Ovary (tissue), 9 donors: Measurements from ENCODE around the gene PRELID1. TPM values are rescaled to one million over a fixed set of nuclear protein-coding genes. Genes with fewer than 3 reads are reported as not detected.

Experiments used
- DNase-seq, 5 donors: peaks; one replicate each; pipeline ENCODE4 v3.0.0-alpha.2; 2019 to 2020
- H3K27ac ChIP-seq, 2 donors: fragments of 200-600 bp; one replicate each; pipeline versions ENCODE4 v1.5.1 to v1.8.0; 2019 to 2022
- H3K27me3 ChIP-seq: fragments of 200-600 bp; one replicate; pipeline ENCODE4 v1.8.0; 2022
- H3K36me3 ChIP-seq: fragments of 200-600 bp; sonication (generic); one replicate; pipeline ENCODE4 v1.5.1; 2019
- H3K4me1 ChIP-seq: one replicate; pipeline ENCODE4 v1.8.1; 2013; ENCODE audit warnings: mild to moderate bottlenecking, moderate library complexity; ENCODE audit not compliant: insufficient read depth
- H3K4me3 ChIP-seq: fragments of 200-600 bp; sonication (generic); one replicate; pipeline ENCODE4 v1.5.1; 2017
- H3K9me3 ChIP-seq, 2 donors: fragments of 200-600 bp in 1 of 2; sonication (generic) in 1 of 2; one replicate each; pipeline versions ENCODE4 v1.5.1 to v1.8.1; 2013 to 2019; ENCODE audit warnings: mild to moderate bottlenecking in 1 of 2, moderate library complexity in 1 of 2
- EP300 ChIP-seq: sonication (generic); formaldehyde crosslinking; IDR thresholded peaks from one replicate; pipeline ENCODE4 v1.6.1; 2017; ENCODE audit warnings: antibody characterized with exemption
- POLR2A ChIP-seq: fragments of 450-650 bp; IDR thresholded peaks from one replicate; pipeline ENCODE4 v1.6.1; 2017; ENCODE audit warnings: antibody characterized with exemption, mild to moderate bottlenecking, moderate library complexity
- WGBS, 3 donors: extraction: QIAGEN DNeasy Blood & Tissue Kit in 1 of 3; methylation state at CpG; one replicate each; pipeline versions ENCODE4 v1.1.5 to v1.1.7; 2013 to 2017; 5-methylcytosine and 5-hydroxymethylcytosine counted together
- intact Hi-C, 4 donors: fragments of 100-400 bp; cut with DNase I; formaldehyde crosslinking; loops; one replicate each; pipeline versions ENCODE4 v1.11.0 to v1.15.1; 2022 to 2023
- polyA plus RNA-seq, 2 donors: library from polyadenylated mRNA; stranded (reverse); fragments of 200-250 nt in 1 of 2; fragments of 350-450 nt in 1 of 2; fragmentation: Illumina TruSeq in 1 of 2; extraction: RNeasy Lipid Tissue Mini Kit (QIAGEN cat#74804) in 1 of 2; gene quantifications; one replicate each; pipeline ENCODE4 v1.2.3, GENCODE V29; 2013 to 2014
- total RNA-seq, 7 donors: library from RNA; depleted of rRNA in 2 of 7; stranded (reverse); fragments of >200 nt in 2 of 7; fragmentation: NEBNext Ultra II Directional in 3 of 7; extraction: Animal tissue kit (Norgen Biotek cat#: 25700) in 3 of 7; gene quantifications; one replicate each; pipeline versions ENCODE4 v1.1.0 to v1.2.4, GENCODE V29; 2016 to 2023
- TF ChIP-seq, protein P1 (sequence below), 3 donors: fragments of 450-650 bp in 2 of 3; fragments of 200-600 bp in 1 of 3; IDR thresholded peaks; one replicate each; pipeline versions ENCODE4 v1.5.1 to v1.8.0; 2016 to 2022; ENCODE audit warnings: antibody characterized with exemption in 3 of 3, mild to moderate bottlenecking in 1 of 3
- donor health status: DM: no; HTN: no; CAD: no; lungs with moderate emphysema.
- donor health status: DM: no; HTN: no; CAD: no.
- donor health status: Bipolar disorder and iron deficiency.
- donor health status: DM: yes; HTN: yes; CAD: no.
- donor health status: DM: no; HTN: no; CAD: no.
- donor health status: DM: yes; HTN: yes; CAD: no.

Gene PRELID1
- total and polyA plus RNA-seq, 9 donors = 42.8 to 96.8 (median 74.6) TPM

GRCh38 chr5:177300236-177300880 is 3.2 kb upstream of the PRELID1 start:
- Histone ChIP-seq H3K36me3 (no peaks in the 10 kb centered on the region), H3K4me3 (no peak overlapping the region), H3K27ac (peak overlapping the region in 1 of 2 donors; percentile 6), H3K27me3 (no peaks in the 10 kb centered on the region), H3K9me3 (no peaks in the 10 kb centered on the region), H3K4me1 (peaks cover 16% of the 10 kb centered on the region)
- WGBS, 3 donors = 6 to 11% (median 7%) methylated on average over 4 of the region's 4 CpGs
- TF ChIP-seq EP300 (no peak), POLR2A (no peak)
- TF ChIP-seq, protein P1, sequence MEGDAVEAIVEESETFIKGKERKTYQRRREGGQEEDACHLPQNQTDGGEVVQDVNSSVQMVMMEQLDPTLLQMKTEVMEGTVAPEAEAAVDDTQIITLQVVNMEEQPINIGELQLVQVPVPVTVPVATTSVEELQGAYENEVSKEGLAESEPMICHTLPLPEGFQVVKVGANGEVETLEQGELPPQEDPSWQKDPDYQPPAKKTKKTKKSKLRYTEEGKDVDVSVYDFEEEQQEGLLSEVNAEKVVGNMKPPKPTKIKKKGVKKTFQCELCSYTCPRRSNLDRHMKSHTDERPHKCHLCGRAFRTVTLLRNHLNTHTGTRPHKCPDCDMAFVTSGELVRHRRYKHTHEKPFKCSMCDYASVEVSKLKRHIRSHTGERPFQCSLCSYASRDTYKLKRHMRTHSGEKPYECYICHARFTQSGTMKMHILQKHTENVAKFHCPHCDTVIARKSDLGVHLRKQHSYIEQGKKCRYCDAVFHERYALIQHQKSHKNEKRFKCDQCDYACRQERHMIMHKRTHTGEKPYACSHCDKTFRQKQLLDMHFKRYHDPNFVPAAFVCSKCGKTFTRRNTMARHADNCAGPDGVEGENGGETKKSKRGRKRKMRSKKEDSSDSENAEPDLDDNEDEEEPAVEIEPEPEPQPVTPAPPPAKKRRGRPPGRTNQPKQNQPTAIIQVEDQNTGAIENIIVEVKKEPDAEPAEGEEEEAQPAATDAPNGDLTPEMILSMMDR (IDR thresholded peaks at IDR 0.05) = no peak
- peak in 3 of 5 donors; percentile 55 to 68 (median 60) for DNase-seq
- intact Hi-C loops = loop anchor here in 3 of 4 donors (10.0 kb wide), 1 partner anchor 186 kb away; no protein-coding TSS in a partner anchor

- no peaks in the 10 kb centered on the region for H3K27me3 ChIP-seq
- no peaks in the 10 kb centered on the region for H3K36me3 ChIP-seq
- no peak for TF ChIP-seq EP300
- H3K4me3 ChIP-seq = no peak overlapping the region
- no peaks in the 10 kb centered on the region for H3K9me3 ChIP-seq
- H3K27ac ChIP-seq = peak overlapping the region in 1 of 2 donors; percentile 6
- no peak for DNase-seq
- H3K4me1 ChIP-seq = peaks cover 16% of the 10 kb centered on the region
- intact Hi-C loops = loop anchor here in 3 of 4 donors (10.0 kb wide), 1 partner anchor 186 kb away; no protein-coding TSS in a partner anchor
- WGBS, 3 donors = 85 to 89% (median 85%) methylated on average over 2 of the region's 2 CpGs
Observed at GRCh38 chr5:177300951-177301350, 2.6 kb upstream of the PRELID1 start.

GRCh38 chr5:177301503-177302165 is 2.0 kb upstream of the PRELID1 start:
- intact Hi-C loops = loop anchor here in 3 of 4 donors (10.0 kb wide), 1 partner anchor 187 kb away; no protein-coding TSS in a partner anchor
- Histone ChIP-seq H3K4me1 (peaks cover 16% of the 10 kb centered on the region), H3K36me3 (no peaks in the 10 kb centered on the region), H3K27ac (no peak overlapping the region), H3K27me3 (no peaks in the 10 kb centered on the region), H3K9me3 (no peaks in the 10 kb centered on the region), H3K4me3 (no peak overlapping the region)
- 68 to 72% (median 71%) methylated on average over 7 of the region's 7 CpGs for WGBS, 3 donors
- no peak for DNase-seq
- TF ChIP-seq, protein P1 (IDR thresholded peaks at IDR 0.05) = no peak
- TF ChIP-seq EP300 (no peak), POLR2A (no peak)

GRCh38 chr5:177302354-177303110 is 1.1 kb upstream of the PRELID1 start:
- Histone ChIP-seq H3K36me3 (no peaks in the 10 kb centered on the region), H3K4me3 (peak overlapping the region; percentile 90), H3K27me3 (no peaks in the 10 kb centered on the region), H3K27ac (peak overlapping the region in 1 of 2 donors; percentile 60), H3K4me1 (peaks cover 16% of the 10 kb centered on the region), H3K9me3 (no peaks in the 10 kb centered on the region)
- intact Hi-C loops = loop anchor here in 3 of 4 donors (10.0 kb wide), 1 partner anchor 188 kb away; no protein-coding TSS in a partner anchor
- no peak for DNase-seq
- TF ChIP-seq EP300 = no peak
- TF ChIP-seq POLR2A = no peak
- TF ChIP-seq, protein P1 (IDR thresholded peaks at IDR 0.05) = no peak
- 23 to 32% (median 24%) methylated on average over 24 of the region's 24 CpGs for WGBS, 3 donors
